MM.1S (cell line): ENCODE measurements around the gene C1QC.

ENCODE experiments used
- DNase-seq: peaks from one replicate; pipeline ENCODE4 v3.0.0-alpha.2; 2015
- H2AFZ ChIP-seq: fragments of 300-600 bp; sonication (generic); 2 replicates; pipeline ENCODE4 v1.6.0; 2016; ENCODE audit warnings: antibody characterized with exemption, low read length
- H3F3A ChIP-seq: fragments of 300-600 bp; sonication (generic); 2 replicates; pipeline ENCODE4 v1.6.1; 2016; ENCODE audit warnings: mild to moderate bottlenecking, antibody characterized with exemption, low read length, moderate library complexity, mixed read lengths; ENCODE audit not compliant: insufficient read depth
- H3K27ac ChIP-seq: fragments of 300-600 bp; sonication (generic); 2 replicates; pipeline ENCODE4 v1.5.1; 2016; ENCODE audit warnings: mild to moderate bottlenecking, low read length
- H3K27me3 ChIP-seq: fragments of 300-600 bp; sonication (generic); replicated peaks from 2 replicates; pipeline ENCODE4 v1.6.0; 2016; ENCODE audit warnings: low read length; ENCODE audit not compliant: insufficient read depth
- H3K36me3 ChIP-seq: fragments of 300-600 bp; sonication (generic); replicated peaks from 2 replicates; pipeline ENCODE4 v1.6.1; 2016; ENCODE audit warnings: mild to moderate bottlenecking, low read length, mixed read lengths; ENCODE audit not compliant: insufficient read depth
- H3K4me1 ChIP-seq: fragments of 300-600 bp; sonication (generic); 2 replicates; pipeline ENCODE4 v1.6.1; 2016; ENCODE audit warnings: low read length, mixed read lengths
- H3K4me2 ChIP-seq: fragments of 300-600 bp; sonication (generic); 2 replicates; pipeline ENCODE4 v1.6.0; 2016; ENCODE audit warnings: low read depth, low read length
- H3K4me3 ChIP-seq: fragments of 300-600 bp; sonication (generic); 2 replicates; pipeline ENCODE4 v1.5.1; 2016; ENCODE audit warnings: low read length, mixed read lengths
- H3K79me2 ChIP-seq: fragments of 300-600 bp; sonication (generic); 2 replicates; pipeline ENCODE4 v1.6.1; 2016; ENCODE audit warnings: mixed run types, low read length, mixed read lengths
- H3K9ac ChIP-seq: fragments of 300-600 bp; sonication (generic); 2 replicates; pipeline ENCODE4 v1.6.1; 2016; ENCODE audit warnings: low read length, mixed read lengths
- H3K9me2 ChIP-seq: fragments of 300-600 bp; sonication (generic); replicated peaks from 2 replicates; pipeline ENCODE4 v1.6.1; 2016; ENCODE audit warnings: mild to moderate bottlenecking, low read length, mixed read lengths; ENCODE audit not compliant: insufficient read depth
- H3K9me3 ChIP-seq: fragments of 300-600 bp; sonication (generic); replicated peaks from 2 replicates; pipeline ENCODE4 v1.6.1; 2016; ENCODE audit warnings: mild to moderate bottlenecking, low read length, mixed read lengths; ENCODE audit not compliant: insufficient read depth
- H4K20me1 ChIP-seq: fragments of 300-600 bp; sonication (generic); 2 replicates; pipeline ENCODE4 v1.6.1; 2016; ENCODE audit warnings: mild to moderate bottlenecking, low read length, moderate library complexity, mixed read lengths; ENCODE audit not compliant: insufficient read depth
- EZH2 ChIP-seq: fragments of 300-600 bp; sonication (generic); optimal IDR thresholded peaks from 2 replicates; pipeline ENCODE3; 2017; ENCODE audit warnings: low read depth, mild to moderate bottlenecking, antibody characterized with exemption, low read length, mixed read lengths
- EZH2phosphoT487 ChIP-seq: fragments of 300-600 bp; sonication (generic); IDR thresholded peaks from 2 replicates; pipeline ENCODE4 v1.6.1; 2018; ENCODE audit warnings: antibody characterized with exemption, low read length
- TF ChIP-seq, protein P1 (sequence below): fragments of 300-600 bp; sonication (generic); IDR thresholded peaks from 2 replicates; pipeline ENCODE4 v1.5.1; 2016; ENCODE audit warnings: antibody characterized with exemption, low read length, mixed read lengths

Gene C1QC

DNA sequence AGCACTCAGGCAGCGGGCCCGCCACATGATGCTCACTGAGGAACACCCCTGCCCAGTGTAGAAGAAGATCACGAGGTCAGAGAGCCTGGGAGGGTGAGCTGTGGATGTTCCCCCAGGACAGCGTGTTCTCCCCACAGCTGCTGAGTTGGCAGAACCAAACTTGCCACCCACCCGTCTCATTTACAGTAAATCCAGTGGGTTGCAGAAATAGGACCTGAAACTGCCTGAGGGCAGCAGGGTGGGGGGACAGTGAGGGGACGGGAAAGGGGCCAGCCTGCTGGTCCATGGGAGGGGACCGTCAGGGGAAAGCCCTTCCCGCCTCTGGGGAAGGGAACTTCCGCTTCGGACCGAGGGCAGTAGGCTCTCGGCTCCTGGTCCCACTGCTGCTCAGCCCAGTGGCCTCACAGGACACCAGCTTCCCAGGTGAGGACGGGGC is 9.5 kb downstream of the C1QC start, which contains the start of gene C1QB:
C1QB (plus strand) TSS at position 356 of the 436 bp plus-strand sequence. CDS start 6,227 bp downstream, outside the sequence.
- TF ChIP-seq EZH2 (no peak), EZH2phosphoT487 (no peak)
- TF ChIP-seq, protein P1, sequence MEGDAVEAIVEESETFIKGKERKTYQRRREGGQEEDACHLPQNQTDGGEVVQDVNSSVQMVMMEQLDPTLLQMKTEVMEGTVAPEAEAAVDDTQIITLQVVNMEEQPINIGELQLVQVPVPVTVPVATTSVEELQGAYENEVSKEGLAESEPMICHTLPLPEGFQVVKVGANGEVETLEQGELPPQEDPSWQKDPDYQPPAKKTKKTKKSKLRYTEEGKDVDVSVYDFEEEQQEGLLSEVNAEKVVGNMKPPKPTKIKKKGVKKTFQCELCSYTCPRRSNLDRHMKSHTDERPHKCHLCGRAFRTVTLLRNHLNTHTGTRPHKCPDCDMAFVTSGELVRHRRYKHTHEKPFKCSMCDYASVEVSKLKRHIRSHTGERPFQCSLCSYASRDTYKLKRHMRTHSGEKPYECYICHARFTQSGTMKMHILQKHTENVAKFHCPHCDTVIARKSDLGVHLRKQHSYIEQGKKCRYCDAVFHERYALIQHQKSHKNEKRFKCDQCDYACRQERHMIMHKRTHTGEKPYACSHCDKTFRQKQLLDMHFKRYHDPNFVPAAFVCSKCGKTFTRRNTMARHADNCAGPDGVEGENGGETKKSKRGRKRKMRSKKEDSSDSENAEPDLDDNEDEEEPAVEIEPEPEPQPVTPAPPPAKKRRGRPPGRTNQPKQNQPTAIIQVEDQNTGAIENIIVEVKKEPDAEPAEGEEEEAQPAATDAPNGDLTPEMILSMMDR = no peak
- Histone ChIP-seq H3K4me1 (no peaks in the 10 kb centered on the region), H3K36me3 (no peaks in the 10 kb centered on the region), H3F3A (no peaks in the 10 kb centered on the region), H3K9ac (no peak within 1 kb of the TSS), H2AFZ (no peak within 1 kb of the TSS), H3K9me2 (no peaks in the 10 kb centered on the region), H3K27ac (no peak within 1 kb of the TSS), H3K79me2 (no peaks in the 10 kb centered on the region), H3K27me3 (peaks cover 100% of the 10 kb centered on the region), H4K20me1 (no peaks in the 10 kb centered on the region), H3K4me2 (no peak within 1 kb of the TSS), H3K4me3 (no peak within 1 kb of the TSS), H3K9me3 (no peaks in the 10 kb centered on the region)
- no peak for DNase-seq

DNA sequence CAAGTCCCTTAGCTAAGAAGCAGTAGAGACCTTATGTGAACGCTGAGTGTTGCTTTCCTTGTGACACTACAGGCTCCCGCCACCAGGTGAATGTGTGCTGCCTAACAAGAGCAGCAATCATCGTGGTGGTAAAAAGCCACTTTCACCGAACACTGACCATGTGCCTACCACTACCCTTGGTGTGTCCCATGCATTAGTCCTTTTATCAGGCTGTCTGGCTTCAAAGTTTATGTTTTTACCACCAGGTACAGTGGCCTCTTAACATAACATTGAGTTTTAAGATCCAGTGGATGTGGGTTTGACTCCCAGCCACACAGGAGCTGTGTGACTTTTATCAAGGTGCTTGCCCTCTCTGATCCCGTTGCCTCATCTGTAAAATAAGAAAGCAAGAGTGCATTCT is 11.3 kb downstream of the C1QC start:
- TF ChIP-seq, protein P1 = no peak
- no peak for TF ChIP-seq EZH2phosphoT487
- no peak for TF ChIP-seq EZH2
- no peaks in the 10 kb centered on the region for H3K36me3 ChIP-seq
- H2AFZ ChIP-seq = no peak overlapping the region
- no peak overlapping the region for H3K27ac ChIP-seq
- H3K27me3 ChIP-seq = peaks cover 95% of the 10 kb centered on the region
- H3K4me1 ChIP-seq = no peaks in the 10 kb centered on the region
- no peak overlapping the region for H3K4me2 ChIP-seq
- H3F3A ChIP-seq = no peaks in the 10 kb centered on the region
- no peaks in the 10 kb centered on the region for H3K79me2 ChIP-seq
- H3K4me3 ChIP-seq = no peak overlapping the region
- H3K9ac ChIP-seq = no peak overlapping the region
- H3K9me3 ChIP-seq = no peaks in the 10 kb centered on the region
- H3K9me2 ChIP-seq = no peaks in the 10 kb centered on the region
- no peaks in the 10 kb centered on the region for H4K20me1 ChIP-seq
- no peak for DNase-seq

DNA sequence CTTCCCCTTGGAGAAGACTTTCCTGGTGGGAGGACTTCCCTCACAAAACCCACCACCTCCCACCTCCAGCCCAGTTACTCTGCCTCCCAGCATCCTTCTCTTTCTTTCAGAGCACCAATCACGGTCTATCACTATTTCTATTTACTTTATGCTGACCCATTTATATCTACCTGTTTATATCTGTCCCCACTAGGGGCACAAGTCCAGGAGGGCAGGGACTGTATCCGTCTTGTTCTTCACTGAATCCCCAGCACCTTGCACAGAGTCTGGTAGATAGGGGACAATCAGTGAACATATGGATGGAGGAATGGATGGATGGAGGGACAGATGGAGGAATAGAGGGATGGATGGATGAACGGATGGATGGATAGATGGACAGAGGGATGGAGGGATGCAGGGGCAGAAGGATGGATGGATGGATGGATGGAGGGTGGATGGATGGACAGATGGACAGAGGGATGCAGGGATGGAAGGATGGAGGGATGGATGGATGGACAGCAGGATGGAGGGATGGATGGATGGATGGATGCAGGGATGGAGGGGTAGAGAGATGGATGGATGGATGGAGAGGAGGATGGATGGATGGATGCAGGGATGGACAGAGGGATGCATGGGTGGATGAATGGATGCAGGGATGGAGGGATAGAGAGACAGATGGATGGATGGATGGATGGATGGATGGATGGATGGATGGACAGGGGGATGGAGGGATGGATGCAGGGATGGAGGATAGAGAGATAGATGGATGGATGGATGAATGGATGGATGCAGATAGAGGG is 15.1 kb downstream of the C1QC start:
- Histone ChIP-seq H4K20me1 (no peaks in the 10 kb centered on the region), H3F3A (no peaks in the 10 kb centered on the region), H3K36me3 (no peaks in the 10 kb centered on the region), H3K4me2 (no peak overlapping the region), H3K9ac (no peak overlapping the region), H3K4me3 (no peak overlapping the region), H3K79me2 (no peaks in the 10 kb centered on the region), H2AFZ (no peak overlapping the region), H3K27ac (no peak overlapping the region), H3K27me3 (peaks cover 89% of the 10 kb centered on the region), H3K9me3 (no peaks in the 10 kb centered on the region), H3K9me2 (no peaks in the 10 kb centered on the region), H3K4me1 (no peaks in the 10 kb centered on the region)
- no peak for DNase-seq
- no peak for TF ChIP-seq EZH2
- TF ChIP-seq, protein P1 = peak; percentile 33
